ENCODE measurements around the gene RIMS4. TPM values are rescaled to one million over a fixed set of nuclear protein-coding genes. Genes with fewer than 3 reads are reported as not detected.

The RIMS4 gene
- polyA plus RNA-seq, 2 donors = 0.04 to 0.05 TPM

- H3K27ac ChIP-seq (ENCODE audit: low read depth in 2 of 2, low read length in 1 of 2) = no peak overlapping the region
- WGBS, 2 donors = 82 to 90% methylated on average over 7 of the region's 7 CpGs
- no peaks in the 10 kb centered on the region for H3K27me3 ChIP-seq (ENCODE audit: control insufficient read depth in 1 of 2, insufficient read depth in 2 of 2, low read length in 2 of 2)
- no peaks in the 10 kb centered on the region for H3K9me3 ChIP-seq (ENCODE audit: control insufficient read depth in 2 of 2, insufficient read depth in 1 of 2, low read depth in 1 of 2, low read length in 1 of 2)
- H3K36me3 ChIP-seq (ENCODE audit: control insufficient read depth in 2 of 2, insufficient read depth in 2 of 2, low read length in 1 of 2) = no peaks in the 10 kb centered on the region
- H3K4me3 ChIP-seq (ENCODE audit: low read depth in 1 of 2, low read length in 2 of 2) = no peak overlapping the region
- H3K4me1 ChIP-seq (ENCODE audit: control insufficient read depth in 2 of 2, insufficient read depth in 2 of 2, low read length in 1 of 2) = peaks cover 0 to 2% of the 10 kb centered on the region in 2 donors
Observed at GRCh38 chr20:44787299-44787698, 23.0 kb downstream of the RIMS4 start.

GRCh38 chr20:44785768-44786167 is 24.6 kb downstream of the RIMS4 start:
- H3K4me3 ChIP-seq (ENCODE audit: low read depth in 1 of 2, low read length in 2 of 2) = no peak overlapping the region

GRCh38 chr20:44784688-44785087 is 25.7 kb downstream of the RIMS4 start:
- no peak overlapping the region for H3K27ac ChIP-seq (ENCODE audit: low read depth in 2 of 2, low read length in 1 of 2)
- H3K9me3 ChIP-seq (ENCODE audit: control insufficient read depth in 2 of 2, insufficient read depth in 1 of 2, low read depth in 1 of 2, low read length in 1 of 2) = no peaks in the 10 kb centered on the region
- no peaks in the 10 kb centered on the region for H3K27me3 ChIP-seq (ENCODE audit: control insufficient read depth in 1 of 2, insufficient read depth in 2 of 2, low read length in 2 of 2)
- H3K4me1 ChIP-seq (ENCODE audit: control insufficient read depth in 2 of 2, insufficient read depth in 2 of 2, low read length in 1 of 2) = no peaks in the 10 kb centered on the region
- H3K4me3 ChIP-seq (ENCODE audit: low read depth in 1 of 2, low read length in 2 of 2) = no peak overlapping the region
- no peaks in the 10 kb centered on the region for H3K36me3 ChIP-seq (ENCODE audit: control insufficient read depth in 2 of 2, insufficient read depth in 2 of 2, low read length in 1 of 2)
- 87 to 89% methylated on average over 1 of the region's 1 CpG for WGBS, 2 donors

More at GRCh38 chr20:44785768-44786167, 24.6 kb downstream of the RIMS4 start:
- no peaks in the 10 kb centered on the region for H3K27me3 ChIP-seq (ENCODE audit: control insufficient read depth in 1 of 2, insufficient read depth in 2 of 2, low read length in 2 of 2)
- peaks cover 0 to 2% of the 10 kb centered on the region in 2 donors for H3K4me1 ChIP-seq (ENCODE audit: control insufficient read depth in 2 of 2, insufficient read depth in 2 of 2, low read length in 1 of 2)
- H3K36me3 ChIP-seq (ENCODE audit: control insufficient read depth in 2 of 2, insufficient read depth in 2 of 2, low read length in 1 of 2) = no peaks in the 10 kb centered on the region
- WGBS, 2 donors = 17 to 19% methylated on average over 1 of the region's 1 CpG
- no peaks in the 10 kb centered on the region for H3K9me3 ChIP-seq (ENCODE audit: control insufficient read depth in 2 of 2, insufficient read depth in 1 of 2, low read depth in 1 of 2, low read length in 1 of 2)
- H3K27ac ChIP-seq (ENCODE audit: low read depth in 2 of 2, low read length in 1 of 2) = no peak overlapping the region

- no peaks in the 10 kb centered on the region for H3K4me1 ChIP-seq (ENCODE audit: control insufficient read depth in 2 of 2, insufficient read depth in 2 of 2, low read length in 1 of 2)
- H3K27me3 ChIP-seq (ENCODE audit: control insufficient read depth in 1 of 2, insufficient read depth in 2 of 2, low read length in 2 of 2) = no peaks in the 10 kb centered on the region
- H3K4me3 ChIP-seq (ENCODE audit: low read depth in 1 of 2, low read length in 2 of 2) = no peak overlapping the region
- 67 to 74% methylated on average over 3 of the region's 3 CpGs for WGBS, 2 donors
- no peak overlapping the region for H3K27ac ChIP-seq (ENCODE audit: low read depth in 2 of 2, low read length in 1 of 2)
- H3K36me3 ChIP-seq (ENCODE audit: control insufficient read depth in 2 of 2, insufficient read depth in 2 of 2, low read length in 1 of 2) = no peaks in the 10 kb centered on the region
- H3K9me3 ChIP-seq (ENCODE audit: control insufficient read depth in 2 of 2, insufficient read depth in 1 of 2, low read depth in 1 of 2, low read length in 1 of 2) = no peaks in the 10 kb centered on the region
Observed at GRCh38 chr20:44781791-44782190, 28.6 kb downstream of the RIMS4 start.

GRCh38 chr20:44781118-44781517 is 29.2 kb downstream of the RIMS4 start:
- Histone ChIP-seq H3K36me3 (ENCODE audit: control insufficient read depth in 2 of 2, insufficient read depth in 2 of 2, low read length in 1 of 2) (no peaks in the 10 kb centered on the region), H3K9me3 (ENCODE audit: control insufficient read depth in 2 of 2, insufficient read depth in 1 of 2, low read depth in 1 of 2, low read length in 1 of 2) (no peaks in the 10 kb centered on the region), H3K4me3 (ENCODE audit: low read depth in 1 of 2, low read length in 2 of 2) (no peak overlapping the region), H3K27me3 (ENCODE audit: control insufficient read depth in 1 of 2, insufficient read depth in 2 of 2, low read length in 2 of 2) (no peaks in the 10 kb centered on the region), H3K27ac (ENCODE audit: low read depth in 2 of 2, low read length in 1 of 2) (no peak overlapping the region), H3K4me1 (ENCODE audit: control insufficient read depth in 2 of 2, insufficient read depth in 2 of 2, low read length in 1 of 2) (no peaks in the 10 kb centered on the region)
- 76 to 78% methylated on average over 3 of the region's 3 CpGs for WGBS, 2 donors

GRCh38 chr20:44780226-44780625 is 30.1 kb downstream of the RIMS4 start:
- H3K9me3 ChIP-seq (ENCODE audit: control insufficient read depth in 2 of 2, insufficient read depth in 1 of 2, low read depth in 1 of 2, low read length in 1 of 2) = no peaks in the 10 kb centered on the region
- H3K4me3 ChIP-seq (ENCODE audit: low read depth in 1 of 2, low read length in 2 of 2) = no peak overlapping the region
- no peaks in the 10 kb centered on the region for H3K36me3 ChIP-seq (ENCODE audit: control insufficient read depth in 2 of 2, insufficient read depth in 2 of 2, low read length in 1 of 2)
- H3K4me1 ChIP-seq (ENCODE audit: control insufficient read depth in 2 of 2, insufficient read depth in 2 of 2, low read length in 1 of 2) = no peaks in the 10 kb centered on the region
- H3K27me3 ChIP-seq (ENCODE audit: control insufficient read depth in 1 of 2, insufficient read depth in 2 of 2, low read length in 2 of 2) = no peaks in the 10 kb centered on the region
- no peak overlapping the region for H3K27ac ChIP-seq (ENCODE audit: low read depth in 2 of 2, low read length in 1 of 2)
- 28% methylated on average over 5 of the region's 5 CpGs for WGBS, 2 donors

- Histone ChIP-seq H3K4me3 (ENCODE audit: low read depth in 1 of 2, low read length in 2 of 2) (no peak overlapping the region), H3K9me3 (ENCODE audit: control insufficient read depth in 2 of 2, insufficient read depth in 1 of 2, low read depth in 1 of 2, low read length in 1 of 2) (no peaks in the 10 kb centered on the region), H3K4me1 (ENCODE audit: control insufficient read depth in 2 of 2, insufficient read depth in 2 of 2, low read length in 1 of 2) (no peaks in the 10 kb centered on the region), H3K27me3 (ENCODE audit: control insufficient read depth in 1 of 2, insufficient read depth in 2 of 2, low read length in 2 of 2) (no peaks in the 10 kb centered on the region), H3K36me3 (ENCODE audit: control insufficient read depth in 2 of 2, insufficient read depth in 2 of 2, low read length in 1 of 2) (no peaks in the 10 kb centered on the region), H3K27ac (ENCODE audit: low read depth in 2 of 2, low read length in 1 of 2) (no peak overlapping the region)
- 17 to 19% methylated on average over 7 of the region's 7 CpGs for WGBS, 2 donors
Observed at GRCh38 chr20:44776980-44777379, 33.4 kb downstream of the RIMS4 start.

- 49 to 50% methylated on average over 10 of the region's 10 CpGs for WGBS, 2 donors
- Histone ChIP-seq H3K27ac (ENCODE audit: low read depth in 2 of 2, low read length in 1 of 2) (no peak overlapping the region), H3K9me3 (ENCODE audit: control insufficient read depth in 2 of 2, insufficient read depth in 1 of 2, low read depth in 1 of 2, low read length in 1 of 2) (no peaks in the 10 kb centered on the region), H3K4me1 (ENCODE audit: control insufficient read depth in 2 of 2, insufficient read depth in 2 of 2, low read length in 1 of 2) (no peaks in the 10 kb centered on the region), H3K27me3 (ENCODE audit: control insufficient read depth in 1 of 2, insufficient read depth in 2 of 2, low read length in 2 of 2) (no peaks in the 10 kb centered on the region), H3K36me3 (ENCODE audit: control insufficient read depth in 2 of 2, insufficient read depth in 2 of 2, low read length in 1 of 2) (no peaks in the 10 kb centered on the region), H3K4me3 (ENCODE audit: low read depth in 1 of 2, low read length in 2 of 2) (no peak overlapping the region)
Observed at GRCh38 chr20:44773070-44773829, 37.1 kb downstream of the RIMS4 start.

- H3K4me1 ChIP-seq (ENCODE audit: control insufficient read depth in 2 of 2, insufficient read depth in 2 of 2, low read length in 1 of 2) = no peaks in the 10 kb centered on the region
- H3K9me3 ChIP-seq (ENCODE audit: control insufficient read depth in 2 of 2, insufficient read depth in 1 of 2, low read depth in 1 of 2, low read length in 1 of 2) = no peaks in the 10 kb centered on the region
- H3K4me3 ChIP-seq (ENCODE audit: low read depth in 1 of 2, low read length in 2 of 2) = no peak overlapping the region
- H3K27ac ChIP-seq (ENCODE audit: low read depth in 2 of 2, low read length in 1 of 2) = no peak overlapping the region
- no peaks in the 10 kb centered on the region for H3K36me3 ChIP-seq (ENCODE audit: control insufficient read depth in 2 of 2, insufficient read depth in 2 of 2, low read length in 1 of 2)
- no peaks in the 10 kb centered on the region for H3K27me3 ChIP-seq (ENCODE audit: control insufficient read depth in 1 of 2, insufficient read depth in 2 of 2, low read length in 2 of 2)
- WGBS, 2 donors = 43 to 68% methylated on average over 8 of the region's 8 CpGs
Observed at GRCh38 chr20:44772636-44773035, 37.7 kb downstream of the RIMS4 start.

- WGBS, 2 donors = 79 to 85% methylated on average over 8 of the region's 8 CpGs
Observed at GRCh38 chr20:44771172-44771535, 39.2 kb downstream of the RIMS4 start.

More at GRCh38 chr20:44771172-44771535, 39.2 kb downstream of the RIMS4 start:
- no peaks in the 10 kb centered on the region for H3K36me3 ChIP-seq (ENCODE audit: control insufficient read depth in 2 of 2, insufficient read depth in 2 of 2, low read length in 1 of 2)
- no peak overlapping the region for H3K27ac ChIP-seq (ENCODE audit: low read depth in 2 of 2, low read length in 1 of 2)
- H3K9me3 ChIP-seq (ENCODE audit: control insufficient read depth in 2 of 2, insufficient read depth in 1 of 2, low read depth in 1 of 2, low read length in 1 of 2) = no peaks in the 10 kb centered on the region
- no peaks in the 10 kb centered on the region for H3K27me3 ChIP-seq (ENCODE audit: control insufficient read depth in 1 of 2, insufficient read depth in 2 of 2, low read length in 2 of 2)
- H3K4me3 ChIP-seq (ENCODE audit: low read depth in 1 of 2, low read length in 2 of 2) = no peak overlapping the region
- H3K4me1 ChIP-seq (ENCODE audit: control insufficient read depth in 2 of 2, insufficient read depth in 2 of 2, low read length in 1 of 2) = no peaks in the 10 kb centered on the region

Data from esophagus (tissue), 2 donors.